H9 (cell line): ENCODE data around the gene RPS21. TPM values are rescaled to one million over a fixed set of nuclear protein-coding genes. Genes with fewer than 3 reads are reported as not detected.

Experiments
- DNase-seq: peaks from one replicate; pipeline ENCODE4 v3.0.0-alpha.2; 2017
- H2AFZ ChIP-seq: one replicate; pipeline ENCODE4 v1.6.1; 2013; ENCODE audit warnings: mild to moderate bottlenecking, low read length, control low read depth, moderate library complexity
- H2AK5ac ChIP-seq: 2 replicates; pipeline ENCODE4 v1.6.1; 2013; ENCODE audit warnings: low read length, control low read depth, mixed read lengths; ENCODE audit not compliant: insufficient read length
- H2BK120ac ChIP-seq: one replicate; pipeline ENCODE4 v1.6.1; 2013; ENCODE audit warnings: low read depth, mild to moderate bottlenecking, low read length, control low read depth, inconsistent platforms; ENCODE audit not compliant: poor library complexity, severe bottlenecking
- H2BK12ac ChIP-seq: 2 replicates; pipeline ENCODE4 v1.6.1; 2013; ENCODE audit warnings: low read length, control low read depth, mixed read lengths, low read depth; ENCODE audit not compliant: insufficient read length
- H2BK15ac ChIP-seq: 2 replicates; pipeline ENCODE4 v1.6.1; 2013; ENCODE audit warnings: low read depth, low read length, control low read depth
- H2BK20ac ChIP-seq: one replicate; pipeline ENCODE4 v1.6.1; 2013; ENCODE audit warnings: low read depth, mild to moderate bottlenecking, low read length, control low read depth, inconsistent platforms; ENCODE audit not compliant: poor library complexity, severe bottlenecking
- H2BK5ac ChIP-seq: 2 replicates; pipeline ENCODE4 v1.6.1; 2013; ENCODE audit warnings: low read length, control low read depth, mixed read lengths; ENCODE audit not compliant: insufficient read length
- H3K14ac ChIP-seq: 2 replicates; pipeline ENCODE4 v1.6.1; 2013; ENCODE audit warnings: low read length, control low read depth; ENCODE audit not compliant: insufficient read depth
- H3K18ac ChIP-seq: 2 replicates; pipeline ENCODE4 v1.6.1; 2013; ENCODE audit warnings: low read depth, mild to moderate bottlenecking, mixed read lengths, low read length, control low read depth; ENCODE audit not compliant: insufficient read length
- H3K23ac ChIP-seq: 2 replicates; pipeline ENCODE4 v1.6.1; 2013; ENCODE audit warnings: low read length, control low read depth, mixed read lengths, low read depth; ENCODE audit not compliant: insufficient read length
- H3K23me2 ChIP-seq: 2 replicates; pipeline ENCODE4 v1.6.1; 2013; ENCODE audit warnings: low read depth, mild to moderate bottlenecking, mixed read lengths, low read length, control low read depth; ENCODE audit not compliant: insufficient read length, poor library complexity, severe bottlenecking
- H3K27ac ChIP-seq: 2 replicates; pipeline ENCODE4 v1.5.1; 2013; ENCODE audit warnings: low read length, control low read depth, mixed read lengths, low read depth; ENCODE audit not compliant: insufficient read length
- H3K27me3 ChIP-seq: 2 replicates; pipeline ENCODE4 v1.6.1; 2013; ENCODE audit warnings: low read length, control low read depth, inconsistent platforms; ENCODE audit not compliant: insufficient read depth
- H3K4ac ChIP-seq: 2 replicates; pipeline ENCODE4 v1.6.1; 2013; ENCODE audit warnings: low read depth, mild to moderate bottlenecking, control low read depth, inconsistent platforms, low read length, moderate library complexity
- H3K4me1 ChIP-seq: 2 replicates; pipeline ENCODE4 v1.6.1; 2013; ENCODE audit warnings: low read length, control low read depth, inconsistent platforms; ENCODE audit not compliant: insufficient read depth
- H3K4me2 ChIP-seq: 2 replicates; pipeline ENCODE4 v1.6.1; 2013; ENCODE audit warnings: low read length, control low read depth, mixed read lengths; ENCODE audit not compliant: insufficient read length, insufficient read depth
- H3K56ac ChIP-seq: 2 replicates; pipeline ENCODE4 v1.6.1; 2013; ENCODE audit warnings: low read depth, mild to moderate bottlenecking, mixed read lengths, low read length, control low read depth; ENCODE audit not compliant: insufficient read length
- H3K79me1 ChIP-seq: 2 replicates; pipeline ENCODE4 v1.6.1; 2013; ENCODE audit warnings: low read depth, mild to moderate bottlenecking, moderate library complexity, low read length, control low read depth, inconsistent platforms; ENCODE audit not compliant: insufficient read depth, poor library complexity, severe bottlenecking
- H3K79me2 ChIP-seq: 2 replicates; pipeline ENCODE4 v1.6.1; 2013; ENCODE audit warnings: low read length, control low read depth, inconsistent platforms; ENCODE audit not compliant: insufficient read depth
- H3K9ac ChIP-seq: 2 replicates; pipeline ENCODE4 v1.6.1; 2013; ENCODE audit warnings: low read length, control low read depth, mixed read lengths; ENCODE audit not compliant: insufficient read length; ENCODE audit errors: extremely low read depth
- H3K9me3 ChIP-seq: one replicate; pipeline ENCODE4 v1.6.1; 2013; ENCODE audit warnings: low read depth, low read length, inconsistent platforms; ENCODE audit not compliant: control insufficient read depth
- H3T11ph ChIP-seq: one replicate; pipeline ENCODE4 v1.6.1; 2013; ENCODE audit warnings: mild to moderate bottlenecking, low read length, control low read depth, inconsistent platforms
- H4K20me1 ChIP-seq: one replicate; pipeline ENCODE4 v1.6.1; 2013; ENCODE audit not compliant: control insufficient read depth, insufficient read length, insufficient read depth
- H4K5ac ChIP-seq: 2 replicates; pipeline ENCODE4 v1.6.1; 2013; ENCODE audit warnings: low read depth, mild to moderate bottlenecking, mixed read lengths, low read length, control low read depth; ENCODE audit not compliant: insufficient read length
- H4K8ac ChIP-seq: replicated peaks from 2 replicates; pipeline ENCODE4 v1.6.1; 2013; ENCODE audit warnings: low read length, control low read depth, mixed read lengths, low read depth; ENCODE audit not compliant: insufficient read length
- H4K91ac ChIP-seq: 2 replicates; pipeline ENCODE4 v1.6.1; 2013; ENCODE audit warnings: low read depth, mild to moderate bottlenecking, moderate library complexity, mixed read lengths, low read length, control low read depth; ENCODE audit not compliant: insufficient read length
- H3K27ac Mint-ChIP-seq, 3 experiments: 2 replicates in 2 of 3; 3 replicates in 1 of 3; pipeline ENCODE4 v1.8.0; 2020 to 2021; ENCODE audit warnings: mixed read lengths in 3 of 3, mild to moderate bottlenecking in 1 of 3, moderate library complexity in 1 of 3
- H3K27me3 Mint-ChIP-seq: 2 replicates; pipeline ENCODE4 v1.8.0; 2021; ENCODE audit warnings: low read depth, mild to moderate bottlenecking, moderate library complexity, mixed read lengths
- H3K36me3 Mint-ChIP-seq, 3 experiments: 2 replicates in 2 of 3; 3 replicates in 1 of 3; pipeline ENCODE4 v1.8.0; 2020 to 2021; ENCODE audit warnings: low read depth in 3 of 3, mixed read lengths in 3 of 3; ENCODE audit not compliant: insufficient read depth in 1 of 3
- H3K4me1 Mint-ChIP-seq, 2 experiments: 2 replicates each; pipeline ENCODE4 v1.8.0; 2020; ENCODE audit warnings: mixed read lengths in 2 of 2
- H3K4me3 Mint-ChIP-seq, 2 experiments: 2 replicates in 1 of 2; 3 replicates in 1 of 2; pipeline ENCODE4 v1.8.0; 2020 to 2021; ENCODE audit warnings: mild to moderate bottlenecking in 2 of 2, mixed read lengths in 2 of 2, moderate library complexity in 1 of 2
- H3K9me3 Mint-ChIP-seq, 2 experiments: 2 replicates in 1 of 2; 3 replicates in 1 of 2; pipeline ENCODE4 v1.8.0; 2020; ENCODE audit warnings: mild to moderate bottlenecking in 2 of 2, mixed read lengths in 2 of 2, moderate library complexity in 1 of 2
- CTCF ChIP-seq: fragments of 200-600 bp; sonication (generic); conservative IDR thresholded peaks from 3 replicates; pipeline ENCODE4 v1.8.0; 2021; ENCODE audit warnings: antibody characterized with exemption, mild to moderate bottlenecking
- WGBS: extraction: QIAGEN DNeasy Blood & Tissue Kit; methylation state at CpG from one replicate; pipeline ENCODE4 v1.1.7; 2013; ENCODE audit warnings: missing lambda C conversion rate, low lambda C conversion rate, mixed read lengths; ENCODE audit not compliant: insufficient read length; ENCODE audit errors: extremely low coverage; 5-methylcytosine and 5-hydroxymethylcytosine counted together
- total RNA-seq: library from RNA; stranded (reverse); gene quantifications from 2 replicates; pipeline ENCODE4 v1.2.1, GENCODE V29; 2021

The RPS21 gene
- total RNA-seq, 1 experiment from 2014 or later: 1,715 TPM

- Histone ChIP-seq H3K9me3 (no peaks in the 10 kb centered on the region), H4K5ac (no peak overlapping the region), H2AK5ac (no peak overlapping the region), H2BK12ac (no peak overlapping the region), H3K14ac (peak overlapping the region; percentile 50), H3K23ac (no peak overlapping the region), H3K23me2 (peaks cover 3% of the 10 kb centered on the region), H3K79me1 (peaks cover 5% of the 10 kb centered on the region), H2BK5ac (no peak overlapping the region), H4K91ac (peak overlapping the region; percentile 47), H2BK20ac (no peak overlapping the region), H3K79me2 (peaks cover 4% of the 10 kb centered on the region; the same call in 1 of the 2 replicates), H2BK15ac (0 out of 2 replicates have a peak overlapping the region, but pooled peaks have one; percentile 16), H3K56ac (no peak overlapping the region), H3K4me1 (no peaks in the 10 kb centered on the region; the same call in 1 of the 2 replicates), H3K27me3 (no peaks in the 10 kb centered on the region), H2AFZ (no peak overlapping the region), H3K4ac (peak overlapping the region; percentile 0; the same call in 1 of the 2 replicates), H4K8ac (no peak overlapping the region), H2BK120ac (no peak overlapping the region), H3K9ac (no peak overlapping the region), H3T11ph (no peak overlapping the region), H3K18ac (peak overlapping the region; percentile 18), H3K27ac (no peak overlapping the region), H4K20me1 (no peaks in the 10 kb centered on the region), H3K4me2 (no peak overlapping the region)
- no peak overlapping the region for H3K4me3 Mint-ChIP-seq
- H3K9me3 Mint-ChIP-seq: no peaks in the 10 kb centered on the region
- TF ChIP-seq CTCF: no peak
- peaks cover 26 to 52% of the 10 kb centered on the region in 2 experiments for H3K4me1 Mint-ChIP-seq
- peak overlapping the region; percentile 65 to 89 (median 70); a peak in 3 of 7 replicates for H3K27ac Mint-ChIP-seq
- no peaks in the 10 kb centered on the region for H3K27me3 Mint-ChIP-seq
- peaks cover 0 to 4% (median 2%) of the 10 kb centered on the region in 3 experiments; a peak in 4 of 7 replicates for H3K36me3 Mint-ChIP-seq
- no peak for DNase-seq
- WGBS: no CpG with 5 or more reads among the region's 24 CpGs
These were observed 28.5 kb upstream of the RPS21 start for GRCh38 chr20:62358171-62359042.
